ENCODE measurements around the gene ABHD16B.

ABHD16B gene

DNA sequence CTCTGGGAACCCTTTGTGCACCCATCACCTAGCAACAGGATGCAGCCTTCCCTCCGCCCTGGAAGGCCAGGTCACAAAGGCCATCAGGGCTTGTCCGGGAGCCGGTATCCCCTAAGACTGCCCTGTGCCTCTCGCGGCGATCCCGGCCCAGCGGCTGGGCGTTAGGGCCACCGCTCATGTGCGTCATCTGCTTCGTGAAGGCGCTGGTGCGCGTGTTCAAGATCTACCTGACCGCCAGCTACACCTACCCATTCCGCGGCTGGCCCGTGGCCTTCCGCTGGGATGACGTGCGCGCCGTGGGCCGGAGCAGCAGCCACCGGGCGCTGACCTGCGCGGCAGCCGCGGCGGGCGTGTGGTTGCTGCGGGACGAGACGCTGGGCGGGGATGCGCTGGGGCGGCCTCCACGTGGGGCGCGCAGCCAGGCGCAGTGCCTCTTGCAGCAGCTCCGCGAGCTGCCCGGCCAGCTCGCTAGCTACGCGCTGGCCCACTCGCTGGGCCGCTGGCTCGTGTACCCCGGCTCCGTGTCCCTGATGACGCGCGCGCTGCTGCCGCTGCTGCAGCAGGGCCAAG is at the start of gene ABHD16B:
Gene ABHD16B, plus strand, starts transcription at position 134 of the 570 bp plus-strand sequence. Its CDS starts 43 bp downstream, at position 177.
- no peak for DNase-seq

DNA sequence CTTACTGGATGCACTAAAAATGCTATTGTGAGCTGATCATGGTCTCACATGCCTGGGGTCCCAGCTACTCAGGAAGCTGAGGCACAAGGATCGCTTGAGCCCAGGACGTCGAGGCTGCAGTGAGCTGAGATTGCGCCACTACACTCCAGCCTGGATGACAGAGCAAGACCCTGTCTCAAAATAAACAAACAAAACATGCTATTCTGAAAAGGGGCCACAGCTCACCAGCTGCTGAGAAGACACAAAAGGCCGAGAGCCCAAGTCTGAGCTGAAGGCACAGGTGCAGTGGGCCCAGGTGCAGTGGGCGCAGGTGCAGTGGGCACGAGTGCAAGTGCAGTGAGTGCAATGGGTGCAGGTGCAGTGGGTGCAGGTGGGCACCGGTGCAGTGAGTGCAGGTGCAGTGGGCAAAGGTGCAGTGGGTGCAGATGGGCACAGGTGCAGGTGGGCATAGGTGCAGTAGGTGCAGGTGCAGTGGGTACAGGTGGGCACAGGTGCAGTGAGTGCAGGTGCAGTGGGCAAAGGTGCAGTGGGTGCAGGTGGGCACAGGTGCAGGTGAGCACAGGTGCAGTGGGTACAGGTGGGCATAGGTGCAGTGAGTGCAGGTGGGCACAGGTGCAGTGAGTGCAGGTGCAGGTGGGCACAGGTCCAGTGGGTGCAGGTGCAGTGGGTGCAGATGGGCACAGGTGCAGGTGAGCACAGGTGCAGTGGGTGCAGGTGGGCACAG is 46.2 kb upstream of the ABHD16B start:
- no peak for DNase-seq

DNA sequence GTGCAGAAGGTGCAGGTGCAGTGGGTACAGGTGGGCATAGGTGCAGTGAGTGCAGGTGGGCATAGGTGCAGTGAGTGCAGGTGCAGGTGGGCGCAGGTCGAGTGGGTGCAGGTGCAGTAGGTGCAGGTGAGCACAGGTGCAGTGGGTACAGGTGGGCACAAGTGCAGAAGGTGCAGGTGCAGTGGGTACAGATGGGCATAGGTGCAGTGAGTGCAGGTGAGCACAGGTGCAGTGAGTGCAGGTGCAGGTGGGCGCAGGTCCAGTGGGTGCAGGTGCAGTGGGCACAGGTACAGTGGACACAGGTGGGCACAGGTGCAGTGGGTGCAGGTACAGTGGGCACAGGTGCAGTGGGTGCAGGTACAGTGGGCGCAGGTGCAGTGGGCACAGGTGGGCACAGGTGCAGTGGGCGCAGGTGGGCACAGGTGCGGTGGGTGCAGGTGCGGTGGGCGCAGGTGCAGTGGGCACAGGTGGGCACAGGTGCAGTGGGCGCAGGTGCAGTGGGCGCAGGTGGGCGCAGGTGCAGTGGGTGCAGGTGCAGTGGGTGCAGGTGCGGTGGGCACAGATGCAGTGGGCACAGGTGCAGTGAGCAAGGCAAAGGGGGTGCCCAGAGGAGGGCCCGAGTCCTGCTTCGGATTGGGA is 45.6 kb upstream of the ABHD16B start:
- no peak for DNase-seq

DNA sequence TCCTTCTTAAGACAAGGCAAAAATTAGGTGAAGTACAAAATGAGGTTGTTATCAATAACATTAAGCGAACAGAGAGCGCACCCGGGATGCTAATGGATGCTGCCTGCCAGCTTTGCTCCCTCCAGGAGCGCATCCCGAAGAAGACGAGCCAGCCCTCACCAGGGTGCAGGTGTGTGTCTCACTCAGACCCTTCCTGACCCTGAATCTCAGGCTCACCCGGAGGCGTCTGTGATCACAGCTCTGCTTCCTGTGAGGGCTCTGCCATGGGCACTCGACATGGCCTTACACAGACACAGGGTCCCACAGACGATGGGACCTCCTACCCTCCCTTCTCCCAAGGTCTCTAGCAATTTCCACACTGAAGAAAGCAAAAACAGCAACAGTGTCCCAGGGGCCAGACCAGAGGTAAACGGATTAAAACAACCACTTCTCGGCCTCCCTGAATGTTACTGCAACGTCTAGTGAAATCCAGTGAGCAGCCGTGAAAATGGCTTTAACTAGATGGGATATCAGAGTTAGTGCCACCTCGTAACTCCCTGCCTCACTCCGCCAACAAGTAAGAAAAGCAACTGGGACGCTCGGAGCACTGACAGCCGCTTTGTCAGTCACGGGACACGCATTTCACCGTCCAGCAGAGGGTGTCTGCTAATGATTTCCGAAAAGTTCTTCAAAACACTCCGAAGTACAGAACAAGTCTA is 41.9 kb upstream of the ABHD16B start:
- no peak for DNase-seq

DNA sequence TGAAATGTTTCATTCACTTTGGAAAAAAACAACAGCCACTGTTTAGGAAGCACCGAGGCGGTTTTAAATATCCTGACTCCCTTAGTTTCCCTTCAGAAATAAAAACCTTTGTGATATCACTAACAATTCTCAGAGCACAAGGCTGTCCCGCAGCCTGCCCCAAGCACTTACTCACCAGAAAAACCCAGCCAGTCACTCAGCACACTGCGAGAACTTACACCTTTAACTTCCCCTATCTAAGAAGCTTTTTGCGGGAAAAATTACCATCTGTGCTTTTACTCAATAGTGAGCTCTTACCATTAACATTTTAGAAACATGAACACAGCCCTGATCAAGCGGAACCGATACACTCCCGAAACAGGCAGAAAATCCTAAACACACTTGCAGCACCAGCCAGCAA is 39.5 kb upstream of the ABHD16B start:
- no peak for DNase-seq

DNA sequence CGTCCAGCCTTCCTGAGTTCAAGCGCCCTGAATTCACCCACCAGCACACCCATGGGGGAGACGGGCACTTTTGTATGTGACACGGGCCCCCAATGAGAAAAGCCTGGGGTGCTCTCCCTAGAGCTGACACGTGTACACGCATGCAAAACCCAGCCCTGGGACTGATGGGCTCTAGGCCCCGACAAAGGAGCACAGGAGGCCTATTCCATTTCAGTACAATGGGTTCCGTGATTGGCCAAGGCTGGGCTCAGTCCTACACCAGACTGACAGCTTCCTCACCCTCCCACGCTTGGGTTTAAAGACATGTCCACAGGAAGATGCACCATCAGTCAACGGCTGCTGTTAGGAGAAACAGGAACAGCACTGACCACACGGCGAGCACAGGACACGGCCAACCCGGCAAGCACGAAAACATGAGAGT is 39.0 kb upstream of the ABHD16B start:
- DNase-seq: no peak

DNA sequence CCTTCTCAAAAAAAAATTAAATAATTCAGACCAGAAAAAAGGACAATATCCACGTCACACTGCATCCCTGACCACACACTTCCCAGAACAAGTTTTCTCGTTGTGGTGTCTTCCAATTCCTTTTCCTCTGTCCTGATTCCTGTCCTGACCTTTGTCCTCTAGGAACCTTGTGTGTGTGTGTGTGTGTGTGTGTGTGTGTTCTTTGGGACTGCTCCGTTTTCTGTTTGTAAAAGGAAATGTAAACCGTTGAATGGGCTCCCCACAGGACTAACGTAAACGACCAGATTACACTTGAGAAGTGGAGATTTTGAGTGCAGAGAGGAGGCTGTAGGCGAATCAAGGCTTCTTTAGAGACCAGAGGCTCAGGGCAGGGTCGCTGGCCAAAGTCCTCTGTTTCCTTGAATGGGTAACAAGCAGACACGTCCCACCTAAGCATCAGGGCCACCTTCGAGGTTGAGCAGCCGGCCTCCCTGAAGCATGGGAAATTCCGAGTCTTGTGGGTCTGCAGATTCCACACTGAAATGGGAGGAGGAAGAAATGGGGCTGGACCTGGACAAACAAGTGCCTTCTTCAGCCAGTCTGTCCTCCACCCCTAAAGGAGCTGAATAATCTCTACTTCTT is 37.5 kb upstream of the ABHD16B start:
- DNase-seq: no peak

DNA sequence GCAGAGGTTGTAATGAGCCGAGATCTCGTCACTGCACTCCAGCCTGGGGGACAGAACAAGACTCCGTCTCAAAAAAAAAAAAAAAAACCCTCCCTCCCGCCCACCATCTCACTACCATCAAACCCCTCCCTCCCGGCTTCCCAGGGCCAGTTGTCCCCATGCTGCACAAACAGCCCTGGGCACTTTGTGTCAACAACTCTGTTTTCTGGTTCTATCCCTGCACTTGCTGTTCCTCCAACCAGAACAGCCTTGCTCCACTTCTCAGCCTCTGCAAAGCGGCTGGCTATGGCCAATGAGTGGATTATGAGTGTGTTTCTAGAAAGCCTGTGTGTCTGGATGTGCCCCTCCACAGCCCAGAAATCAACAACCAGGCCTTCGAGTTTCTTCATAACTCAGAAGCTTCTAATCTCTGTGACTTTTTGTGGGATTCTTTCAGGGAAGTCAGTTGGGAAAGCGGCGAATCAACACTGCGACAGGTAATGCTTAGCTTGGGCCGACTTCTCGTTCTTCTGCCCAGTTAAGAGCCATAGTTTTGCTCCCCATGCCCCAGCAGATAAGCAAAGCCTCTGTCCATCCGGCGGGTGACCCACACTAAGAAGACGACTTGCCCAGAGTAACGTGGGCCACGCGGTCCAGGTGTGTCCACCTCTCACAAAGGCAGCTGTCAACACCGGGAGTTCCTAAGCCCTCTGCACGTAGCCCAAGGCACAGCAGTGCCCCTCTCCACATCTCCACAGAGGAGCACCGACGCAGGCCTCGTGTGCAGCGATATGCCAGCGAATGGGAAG is 35.8 kb upstream of the ABHD16B start:
- DNase-seq: no peak

DNA sequence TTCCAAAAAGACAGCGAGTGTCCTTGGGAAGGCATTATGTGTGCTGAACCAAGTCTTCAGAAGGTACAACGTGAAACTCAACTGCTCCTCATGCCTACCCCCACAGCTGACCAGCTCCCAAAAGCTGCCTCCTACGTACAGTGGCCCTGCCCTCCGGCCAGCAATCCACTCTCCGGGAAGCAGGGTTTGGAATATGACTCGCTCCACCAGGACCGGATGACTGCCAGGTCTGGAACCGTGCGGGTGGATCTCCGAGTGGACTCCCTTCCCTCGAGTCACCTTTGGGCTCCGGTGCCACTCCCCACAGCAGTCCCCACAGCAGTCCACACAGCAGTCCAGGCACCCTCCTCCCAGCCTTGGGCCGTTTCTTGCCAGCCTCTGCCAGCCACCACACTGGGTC is 34.5 kb upstream of the ABHD16B start:
- no peak for DNase-seq

DNA sequence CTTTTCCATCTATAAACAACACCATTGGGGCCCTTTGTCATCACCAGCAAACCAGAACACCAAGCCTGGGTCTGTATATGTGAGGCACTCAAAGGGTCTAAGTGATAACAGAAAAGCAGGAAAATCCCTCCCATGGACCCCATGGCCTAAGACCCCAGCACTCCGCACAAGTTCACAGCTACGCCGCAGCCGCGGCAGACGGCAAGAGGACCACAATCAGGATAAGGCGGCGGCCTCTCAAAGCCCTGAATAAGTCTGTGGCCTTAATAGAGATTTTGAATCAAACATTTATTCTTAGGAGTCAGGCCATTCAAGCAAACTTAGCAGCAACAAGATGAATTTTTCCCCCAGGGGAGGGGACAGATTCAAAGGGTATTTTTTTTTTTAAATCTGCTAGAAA is 33.2 kb upstream of the ABHD16B start:
- DNase-seq: no peak

DNA sequence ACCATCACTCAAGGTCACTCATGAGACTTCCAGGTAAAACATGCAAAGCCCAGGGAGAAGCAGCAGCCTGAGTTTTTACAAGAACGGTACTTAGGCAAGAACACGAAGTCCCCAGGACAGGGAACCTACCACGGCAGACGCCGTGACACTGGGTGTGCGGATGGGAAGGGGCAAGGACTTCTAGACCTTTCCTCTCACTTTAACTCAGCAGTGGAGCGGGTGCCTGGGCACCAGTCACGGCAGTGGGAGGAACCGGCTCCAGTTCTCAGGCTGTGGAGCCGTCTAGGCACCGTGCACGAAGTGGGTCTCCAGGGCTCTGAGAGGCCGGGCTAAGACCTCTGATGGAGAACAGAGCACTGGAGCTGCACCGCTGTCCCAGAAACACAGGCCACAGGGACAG is 32.8 kb upstream of the ABHD16B start:
- DNase-seq: no peak

DNA sequence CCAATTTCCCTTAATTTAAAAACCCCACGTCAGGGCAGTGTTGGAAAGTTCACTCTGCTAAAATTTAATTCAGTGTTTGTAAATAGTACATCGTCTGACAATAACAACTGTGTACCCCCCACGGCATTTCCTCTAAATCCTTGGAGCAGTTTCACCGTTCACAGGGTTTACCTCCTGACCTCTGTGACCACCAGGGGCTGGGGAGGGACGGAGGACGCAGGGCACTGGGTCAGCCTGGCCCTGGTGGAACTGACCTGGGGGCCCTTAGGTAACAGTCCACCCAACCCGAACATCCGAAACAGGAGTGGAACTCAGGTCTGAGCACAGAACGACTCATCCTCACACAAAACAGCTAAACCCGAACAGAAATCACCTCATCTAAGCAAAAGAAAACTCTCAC is 32.3 kb upstream of the ABHD16B start:
- no peak for DNase-seq

DNA sequence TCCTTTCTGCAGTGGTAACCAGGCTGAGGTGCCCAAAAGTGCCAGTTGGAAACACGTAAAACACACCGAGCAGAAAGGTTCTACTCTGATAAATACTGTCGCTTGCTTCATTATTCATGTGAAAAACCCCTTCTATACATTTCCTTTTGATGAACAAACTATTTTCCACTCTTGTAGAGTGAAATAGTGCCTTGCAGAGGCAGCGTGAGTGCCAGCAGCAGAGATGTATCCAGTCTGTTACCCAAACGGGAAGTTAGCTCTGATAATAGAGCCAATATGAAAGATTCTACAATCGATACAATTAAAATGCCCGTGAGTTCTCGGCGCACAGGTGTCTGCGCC is 31.7 kb upstream of the ABHD16B start:
- no peak for DNase-seq

DNA sequence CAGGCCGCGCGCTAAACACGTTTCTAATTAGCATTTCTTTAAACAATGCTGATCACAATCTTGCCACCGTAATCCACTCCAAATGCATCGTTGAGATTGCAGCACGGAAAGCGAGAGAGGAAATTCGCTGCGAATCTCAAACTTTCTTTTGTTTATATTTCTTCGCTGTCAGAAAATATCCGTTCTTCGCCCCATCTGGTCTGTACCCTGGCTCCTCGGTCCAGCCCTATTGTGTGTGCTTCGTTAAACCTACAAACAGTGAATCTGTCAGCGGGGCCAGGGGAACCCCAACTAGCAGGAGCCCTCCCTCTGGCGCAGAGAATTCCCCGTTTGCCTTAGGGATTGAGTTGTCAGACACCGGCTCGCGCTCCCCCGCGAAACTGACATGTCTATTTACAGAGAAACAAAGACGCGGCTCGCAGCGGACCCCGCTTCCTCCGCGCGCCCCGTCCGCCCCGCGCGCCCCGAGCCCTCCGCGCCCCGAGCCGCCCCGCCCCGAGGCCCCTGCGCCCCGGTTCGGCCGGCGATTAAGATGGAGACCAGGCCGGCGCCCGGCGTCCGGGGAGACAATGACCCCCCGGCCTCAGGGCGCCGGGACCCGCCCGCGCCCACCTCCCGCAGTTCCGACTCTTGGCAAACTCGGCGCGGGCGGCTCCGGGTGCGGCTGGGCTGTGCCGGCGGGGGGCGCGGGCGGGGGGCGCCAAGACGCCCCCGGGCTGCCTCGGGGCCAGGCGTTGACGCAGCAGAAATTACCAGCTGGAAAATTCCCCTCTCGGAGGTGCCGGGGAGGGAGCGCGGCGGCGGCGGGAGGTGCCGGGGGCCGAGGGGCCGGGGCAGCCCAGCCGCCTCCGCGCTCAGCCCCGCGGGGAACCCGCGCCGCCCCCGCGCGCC is 31.1 kb upstream of the ABHD16B start:
- peak in 1 of 2 donors; percentile 29 for DNase-seq

DNA sequence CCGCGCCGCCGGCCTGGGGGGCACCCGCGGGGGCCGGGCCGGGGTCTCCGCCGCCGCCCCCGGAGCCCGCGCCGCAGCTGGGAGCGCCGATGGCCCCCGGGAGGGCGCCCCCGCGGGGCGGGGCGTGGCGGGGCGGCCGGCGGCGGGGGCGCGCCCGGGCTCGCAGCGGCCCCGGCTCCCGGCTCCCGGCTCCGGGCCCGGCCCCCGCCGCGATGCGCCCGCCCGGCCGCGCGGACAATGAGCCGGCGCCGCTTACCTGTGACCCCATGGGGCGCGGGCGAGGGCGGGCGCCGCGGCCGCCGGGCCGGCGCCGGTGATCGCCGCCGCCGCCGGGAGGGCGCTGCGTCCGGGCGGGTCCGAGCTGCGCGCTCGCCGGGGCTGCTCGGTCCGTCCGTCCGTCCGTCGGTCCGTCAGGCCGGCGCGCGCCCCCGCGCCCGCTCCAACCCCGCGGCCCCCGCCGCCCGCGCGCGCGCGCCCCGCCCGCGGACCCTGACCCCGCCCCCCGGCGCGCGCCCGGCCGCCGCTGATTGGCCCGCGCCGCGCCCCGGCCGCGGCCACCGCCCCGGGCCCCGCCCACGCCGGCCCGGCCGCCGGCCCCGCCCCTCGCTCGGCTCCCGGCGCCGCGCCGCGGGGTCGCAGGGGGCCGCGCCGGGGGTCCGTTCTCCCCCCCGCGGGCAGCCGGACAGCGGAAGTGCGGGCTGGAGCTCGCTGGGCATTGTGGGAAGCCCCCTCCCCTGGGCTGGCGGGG is 30.3 kb upstream of the ABHD16B start, which contains the start of gene ZBTB46:
Gene ZBTB46, minus strand, starts transcription at position 424 of the 748 bp plus-strand sequence. CDS start 40,507 bp downstream, outside the sequence.
- no peak for DNase-seq

DNA sequence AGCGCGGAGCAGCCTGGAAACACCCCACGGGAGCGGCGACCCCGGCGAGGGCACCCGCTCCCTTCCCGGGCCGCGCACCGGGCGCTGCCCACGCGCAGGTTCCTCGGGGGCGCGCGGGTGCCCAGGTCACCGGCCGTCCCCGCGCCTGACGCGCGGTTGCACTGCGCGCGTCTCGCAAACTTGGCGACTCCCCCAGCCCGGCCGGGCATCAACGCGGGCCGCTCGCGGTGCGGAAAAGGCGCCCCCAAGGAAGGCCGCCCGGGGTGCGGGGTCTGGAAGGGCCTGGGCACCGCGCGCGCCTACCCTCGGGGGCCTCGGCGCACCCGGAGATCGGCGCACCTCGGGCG is 29.7 kb upstream of the ABHD16B start:
- no peak for DNase-seq

DNA sequence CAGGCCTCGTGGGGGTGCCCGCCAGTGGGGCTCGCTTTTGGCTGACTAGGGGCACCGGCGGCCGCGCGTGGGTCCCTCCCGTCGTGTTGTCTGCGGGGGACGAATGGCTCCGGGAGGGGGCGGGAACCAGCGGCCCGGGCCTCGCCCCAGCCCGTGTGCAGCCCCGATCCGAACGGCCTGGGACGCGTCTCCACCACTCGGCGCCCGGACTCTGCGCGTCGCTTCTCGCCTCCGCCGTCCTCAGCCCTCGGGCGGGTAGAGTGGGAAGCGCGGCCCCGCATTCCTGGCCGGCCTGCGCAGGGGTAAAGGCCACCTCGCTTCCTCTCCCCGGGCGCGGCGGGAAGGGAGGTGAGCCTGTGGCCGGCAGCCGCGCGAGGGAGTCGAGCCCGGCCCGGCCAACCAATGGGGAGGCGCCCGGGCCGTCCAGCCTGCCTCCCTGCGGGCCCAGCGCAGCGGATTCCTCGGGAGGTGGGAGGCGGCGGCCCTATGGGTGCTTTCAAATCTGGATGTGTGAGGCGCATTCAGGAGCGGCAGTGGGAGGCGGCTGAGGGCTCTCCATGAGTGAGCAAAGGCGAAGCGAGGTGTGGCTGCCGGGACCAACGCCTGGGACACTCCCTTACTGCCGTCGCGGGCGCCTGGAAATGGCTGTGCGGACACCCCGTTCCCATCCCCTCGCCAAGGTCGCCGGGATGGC is 29.2 kb upstream of the ABHD16B start:
- no peak for DNase-seq

DNA sequence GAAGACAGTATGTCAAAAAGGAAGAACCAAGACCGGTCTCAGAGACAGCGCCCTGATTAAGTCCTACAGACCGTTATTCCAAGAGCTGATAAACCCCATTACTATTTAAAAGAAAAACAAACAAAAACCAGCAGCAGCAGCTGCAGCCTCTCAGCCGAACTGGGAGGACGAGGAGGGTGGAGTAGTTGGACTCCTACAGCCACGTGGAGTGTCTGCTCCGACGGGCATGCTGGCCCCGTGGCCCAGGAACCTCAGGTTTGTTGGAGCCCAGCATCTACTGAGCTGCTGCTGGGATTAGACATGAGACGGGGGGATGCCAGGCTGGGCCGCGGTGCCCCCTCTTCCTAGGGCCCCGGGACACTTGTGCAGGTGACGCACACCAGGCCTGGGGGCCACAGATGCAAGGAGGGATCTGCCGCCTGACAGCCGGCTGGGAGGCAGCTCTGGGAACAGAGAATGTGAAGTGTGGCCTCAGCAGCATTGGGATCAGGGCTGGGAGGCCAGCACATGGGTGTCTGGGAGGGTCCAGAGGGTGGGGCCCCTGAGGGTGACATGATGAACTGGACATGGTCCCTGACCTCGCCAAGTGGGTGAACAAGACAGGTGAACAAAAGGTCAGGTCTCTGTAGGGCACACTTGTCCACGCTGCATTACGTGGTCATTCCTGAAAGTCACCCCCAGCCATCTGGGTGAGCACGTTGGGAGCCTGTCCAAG is 27.4 kb upstream of the ABHD16B start:
- DNase-seq: no peak

DNA sequence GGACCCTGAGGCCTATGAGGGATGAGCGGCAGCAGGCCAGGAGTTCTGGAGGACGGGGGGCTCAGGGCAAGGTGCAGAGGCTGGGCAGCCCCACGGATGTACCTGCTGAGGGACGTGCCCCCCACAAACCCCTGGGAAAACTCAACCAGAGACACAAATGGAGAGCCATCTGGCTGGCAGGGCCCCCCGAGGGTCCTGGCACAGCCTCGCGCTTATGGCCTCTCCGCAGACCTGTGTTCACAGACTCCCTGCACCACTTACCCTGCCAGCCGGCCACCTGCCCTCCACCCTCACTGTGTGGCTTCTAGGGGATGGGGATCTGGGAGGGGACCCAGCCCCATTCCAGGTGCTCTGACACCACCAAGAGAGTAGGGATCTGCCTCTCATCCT is 26.8 kb upstream of the ABHD16B start:
- DNase-seq: no peak

Data from activated CD4-positive, alpha-beta T cell treated with anti-CD3 and anti-CD28 coated beads for 4 hours (primary cell).